ENCODE measurements around the gene TMEM38B.
"Not testable (repeated sequence)": the region's sequence is repeated elsewhere in the genome, so short reads cannot be mapped to it uniquely, and the experiment has no call there.

The TMEM38B gene

GRCh38 chr9:105681724-105682123 lies 12.6 kb upstream of the TMEM38B start:
- no peak for DNase-seq

- no peak for DNase-seq
These were observed 10.6 kb upstream of the TMEM38B start for GRCh38 chr9:105683688-105684275.

GRCh38 chr9:105686936-105687335 lies 7.4 kb upstream of the TMEM38B start:
- no peak for DNase-seq

GRCh38 chr9:105690742-105691141 lies 3.6 kb upstream of the TMEM38B start:
- DNase-seq: no peak

- DNase-seq: peak; percentile 2 to 4
These were observed 729 bp upstream of the TMEM38B start for GRCh38 chr9:105693435-105694189.

GRCh38 chr9:105694848-105695581 lies 674 bp downstream of the TMEM38B start:
- DNase-seq: peak; percentile 40 to 45

- no peak for DNase-seq
These were observed 2.0 kb downstream of the TMEM38B start for GRCh38 chr9:105696219-105696793.

GRCh38 chr9:105697871-105698270 lies 3.5 kb downstream of the TMEM38B start:
- no peak for DNase-seq

GRCh38 chr9:105698348-105698870 lies 4.1 kb downstream of the TMEM38B start:
- DNase-seq: no peak

GRCh38 chr9:105700668-105701067 lies 6.3 kb downstream of the TMEM38B start:
- no peak for DNase-seq

GRCh38 chr9:105701145-105701544 lies 6.8 kb downstream of the TMEM38B start:
- no peak for DNase-seq

- DNase-seq: no peak
These were observed 7.9 kb downstream of the TMEM38B start for GRCh38 chr9:105702207-105702606.

GRCh38 chr9:105703638-105704037 lies 9.3 kb downstream of the TMEM38B start:
- DNase-seq: not testable (repeated sequence)

- no peak for DNase-seq
These were observed 11.8 kb downstream of the TMEM38B start for GRCh38 chr9:105706156-105706555.

- DNase-seq: no peak
These were observed 14.1 kb downstream of the TMEM38B start for GRCh38 chr9:105708405-105708804.

GRCh38 chr9:105710638-105711037 lies 16.3 kb downstream of the TMEM38B start:
- no peak for DNase-seq

- DNase-seq: no peak
These were observed 17.5 kb downstream of the TMEM38B start for GRCh38 chr9:105711867-105712266.

GRCh38 chr9:105712297-105712696 lies 18.0 kb downstream of the TMEM38B start:
- DNase-seq: no peak

GRCh38 chr9:105712773-105713172 lies 18.4 kb downstream of the TMEM38B start:
- DNase-seq: no peak

GRCh38 chr9:105713260-105714019 lies 19.1 kb downstream of the TMEM38B start:
- no peak for DNase-seq

- DNase-seq: no peak
These were observed 19.6 kb downstream of the TMEM38B start for GRCh38 chr9:105714020-105714331.

- DNase-seq: no peak
These were observed 21.8 kb downstream of the TMEM38B start for GRCh38 chr9:105716146-105716545.

GRCh38 chr9:105722099-105722498 lies 27.8 kb downstream of the TMEM38B start:
- DNase-seq: no peak
